Stimulated activated CD8-positive, alpha-beta memory T cell treated with anti-CD3 and anti-CD28 coated beads, Interleukin-15, amount 100 ng/mL, for 24 hours (primary cell): ENCODE data around the gene WNT1.

ENCODE experiments used
- DNase-seq: peaks from one replicate; pipeline ENCODE4 v3.0.0-alpha.2; 2020; ENCODE audit warnings: low read depth

The WNT1 gene

GRCh38 chr12:49028666-49029275 lies 50.6 kb downstream of the WNT1 start:
- DNase-seq = no peak

GRCh38 chr12:49030119-49030518 lies 52.0 kb downstream of the WNT1 start:
- DNase-seq = no peak

- DNase-seq = no peak
Measured at GRCh38 chr12:49030714-49031572, 52.8 kb downstream of the WNT1 start.

- DNase-seq = no peak
Measured at GRCh38 chr12:49031573-49032161, 53.5 kb downstream of the WNT1 start.
